Mucosa of stomach (tissue), 1 donor: ENCODE results near the gene GAA.

Experiments used
- H3K27me3 ChIP-seq: one replicate; pipeline ENCODE4 v1.7.0; 2013; ENCODE audit warnings: mild to moderate bottlenecking, low read length; ENCODE audit not compliant: control insufficient read depth, insufficient read depth
- H3K36me3 ChIP-seq: one replicate; pipeline ENCODE4 v1.7.0; 2013; ENCODE audit warnings: low read length; ENCODE audit not compliant: control insufficient read depth, insufficient read depth
- H3K4me1 ChIP-seq: one replicate; pipeline ENCODE4 v1.7.0; 2013; ENCODE audit warnings: mild to moderate bottlenecking, low read length; ENCODE audit not compliant: control insufficient read depth, insufficient read depth
- H3K4me3 ChIP-seq: one replicate; pipeline ENCODE4 v1.7.0; 2013; ENCODE audit warnings: low read length
- H3K9ac ChIP-seq: one replicate; pipeline ENCODE4 v1.7.0; 2013; ENCODE audit warnings: mild to moderate bottlenecking, low read length, moderate library complexity
- H3K9me3 ChIP-seq: one replicate; pipeline ENCODE4 v1.7.0; 2013; ENCODE audit warnings: mild to moderate bottlenecking, low read length, moderate library complexity; ENCODE audit not compliant: control insufficient read depth
- donor health status: Pancreatic carcinoma.

GAA gene

DNA sequence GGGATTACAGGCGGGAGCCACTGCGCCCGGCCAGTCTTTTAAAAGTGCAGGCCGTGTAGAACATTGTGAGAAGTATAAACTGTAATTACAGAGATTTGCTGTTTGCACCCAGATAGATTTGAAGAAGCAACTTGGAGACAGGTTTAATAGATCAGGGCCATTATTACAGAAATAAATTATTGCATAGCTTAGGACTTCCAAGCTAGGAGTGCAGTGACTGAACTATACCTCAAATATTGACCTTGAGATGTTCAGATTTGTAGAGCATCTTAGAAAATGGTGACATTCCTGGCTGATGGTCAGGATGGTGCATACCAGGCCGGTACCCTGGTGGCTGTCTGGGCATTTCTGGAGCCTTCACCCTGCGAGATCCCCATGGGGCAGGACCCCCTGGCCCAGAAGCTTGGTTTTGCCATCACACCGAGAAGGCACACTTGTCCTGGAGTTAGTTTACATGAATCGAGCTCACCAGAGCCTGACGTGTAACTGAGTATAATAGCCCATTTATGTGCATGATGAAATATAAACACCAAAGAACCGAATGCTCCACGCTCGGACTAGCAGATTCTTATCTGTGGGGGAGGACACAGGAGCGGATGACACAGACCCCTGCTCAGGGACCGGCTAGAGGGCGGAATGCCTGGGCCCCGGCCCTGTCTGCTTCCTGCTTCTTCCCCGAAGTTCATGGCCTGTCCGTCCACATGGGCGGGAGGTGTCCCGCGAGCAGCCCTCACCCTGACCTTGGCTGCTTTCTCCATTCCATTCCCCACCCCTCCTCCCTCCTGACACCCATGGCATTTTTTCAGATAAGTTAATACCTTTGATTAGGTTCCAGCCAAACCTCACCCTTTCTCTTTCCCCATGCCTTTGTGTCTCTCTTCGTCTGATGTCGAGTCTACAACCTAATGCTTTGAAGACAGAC is 32.8 kb upstream of the GAA start:
- Histone ChIP-seq H3K9me3 (no peaks in the 10 kb centered on the region), H3K4me1 (peaks cover 32% of the 10 kb centered on the region), H3K4me3 (no peak overlapping the region), H3K27me3 (no peaks in the 10 kb centered on the region), H3K9ac (peak overlapping the region; percentile 4), H3K36me3 (no peaks in the 10 kb centered on the region)

DNA sequence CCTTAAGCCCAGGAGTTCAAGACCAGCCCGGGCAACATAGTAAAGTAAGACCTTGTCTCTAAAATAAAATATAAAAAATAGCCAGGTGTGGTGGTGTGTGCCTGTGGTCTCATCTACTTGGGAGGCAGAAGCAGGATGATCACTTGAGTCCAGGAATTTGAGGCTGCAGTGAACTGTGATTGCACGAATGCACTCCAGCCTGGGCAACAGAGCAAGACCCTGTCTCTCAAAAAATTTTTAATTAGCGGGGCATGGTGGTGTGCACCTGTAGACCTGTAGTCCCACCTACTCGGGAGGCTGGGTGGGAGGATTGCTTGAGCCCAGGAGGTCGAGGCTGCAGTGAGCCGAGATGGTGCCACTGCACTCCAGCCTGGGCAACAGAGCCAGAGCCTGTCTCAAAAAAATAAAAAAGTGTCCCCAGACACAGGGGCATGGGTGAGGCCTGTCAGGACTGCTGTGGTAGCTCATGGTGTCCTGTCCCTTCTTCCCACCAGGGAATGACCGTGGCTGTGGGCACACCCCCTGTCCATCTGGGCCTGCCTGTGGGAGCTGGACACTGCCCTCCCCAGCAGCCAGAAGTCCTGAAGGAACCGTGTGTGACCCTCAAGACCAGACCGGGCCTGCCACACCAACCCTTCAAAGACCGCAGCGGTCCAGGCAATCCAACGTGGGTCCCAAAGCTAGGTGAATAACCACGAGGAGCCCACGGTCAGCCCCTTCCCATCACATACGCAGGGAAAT is 30.8 kb upstream of the GAA start:
- H3K36me3 ChIP-seq, result no peaks in the 10 kb centered on the region
- peaks cover 28% of the 10 kb centered on the region for H3K4me1 ChIP-seq
- no peaks in the 10 kb centered on the region for H3K27me3 ChIP-seq
- H3K9ac ChIP-seq, result peak overlapping the region; percentile 76
- peak overlapping the region; percentile 45 for H3K4me3 ChIP-seq
- no peaks in the 10 kb centered on the region for H3K9me3 ChIP-seq

DNA sequence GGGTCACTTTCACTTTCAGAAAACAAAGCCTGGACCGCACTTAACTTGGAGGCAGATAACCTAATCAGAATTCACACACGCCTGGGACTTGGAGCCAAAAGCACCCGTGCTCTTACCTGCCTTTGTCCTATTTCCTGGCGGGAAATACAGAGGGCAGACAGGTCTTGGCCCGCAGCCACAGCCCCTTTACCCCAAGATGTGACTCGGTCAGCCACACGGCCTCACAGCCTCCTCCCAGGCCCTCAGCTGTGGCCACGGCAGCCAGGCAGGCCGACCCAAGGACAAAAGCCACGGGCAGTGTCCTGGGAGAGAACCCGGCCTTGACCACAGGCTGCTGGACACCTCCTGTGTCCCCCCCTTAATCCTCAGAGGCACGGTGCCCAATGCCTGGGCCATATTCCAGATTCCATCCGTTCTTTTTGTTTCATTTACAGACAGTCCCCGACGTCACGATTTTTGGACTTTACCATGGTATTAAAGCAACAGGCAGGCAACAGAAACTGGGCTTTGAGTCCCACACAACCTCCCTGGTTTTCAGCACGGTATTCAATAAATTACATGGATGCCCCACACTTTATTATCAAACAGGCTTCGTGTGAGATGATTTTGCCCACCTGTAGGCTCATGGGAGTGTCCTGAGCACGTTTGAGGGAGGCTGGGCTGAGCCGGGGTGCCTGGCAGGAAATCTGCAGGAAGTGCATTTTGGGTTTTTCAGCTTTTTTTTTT is 30.1 kb upstream of the GAA start:
- H3K27me3 ChIP-seq, result no peaks in the 10 kb centered on the region
- H3K36me3 ChIP-seq, result no peaks in the 10 kb centered on the region
- H3K9me3 ChIP-seq, result no peaks in the 10 kb centered on the region
- peak overlapping the region; percentile 76 for H3K9ac ChIP-seq
- peaks cover 28% of the 10 kb centered on the region for H3K4me1 ChIP-seq
- H3K4me3 ChIP-seq, result peak overlapping the region; percentile 45

DNA sequence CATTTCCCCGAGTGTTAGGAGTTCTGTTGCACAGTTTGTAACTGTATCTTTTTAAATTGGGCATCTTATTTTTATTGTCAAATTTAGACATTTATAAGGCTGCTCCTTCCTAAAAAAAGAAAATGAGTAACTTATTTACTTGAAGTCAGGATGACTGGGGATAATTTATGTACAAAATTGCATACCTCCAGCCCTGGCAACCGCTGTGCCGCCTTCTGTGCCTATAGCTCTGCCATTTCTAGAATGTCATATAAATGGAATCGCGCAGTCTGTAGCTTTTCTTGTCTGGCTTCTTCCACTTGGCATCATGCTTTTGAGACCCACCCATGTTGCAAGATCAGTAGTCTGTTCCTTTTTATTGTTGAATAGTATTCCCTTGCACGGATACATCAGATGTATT is 29.0 kb upstream of the GAA start:
- Histone ChIP-seq H3K27me3 (no peaks in the 10 kb centered on the region), H3K9me3 (no peaks in the 10 kb centered on the region), H3K4me1 (peaks cover 28% of the 10 kb centered on the region), H3K36me3 (no peaks in the 10 kb centered on the region), H3K9ac (no peak overlapping the region), H3K4me3 (no peak overlapping the region)

DNA sequence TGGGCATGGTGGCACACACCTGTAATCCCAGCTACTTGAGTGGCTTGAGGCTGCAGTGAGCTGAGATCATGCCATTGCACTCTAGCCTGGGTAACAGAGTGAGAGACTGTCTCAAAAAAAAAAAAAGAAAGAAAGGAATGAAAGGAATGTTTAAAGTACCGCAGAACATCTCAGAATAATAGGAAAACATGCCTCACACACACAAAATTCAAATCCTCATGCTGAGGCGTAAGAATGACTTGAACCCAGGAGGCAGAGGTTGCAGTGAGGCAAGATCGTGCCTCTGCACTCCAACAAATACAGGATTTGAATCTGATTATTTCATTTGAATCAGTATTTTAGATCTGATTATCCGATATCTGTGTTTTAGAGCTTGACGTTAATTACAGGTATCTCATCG is 21.3 kb upstream of the GAA start:
- Histone ChIP-seq H3K4me1 (peaks cover 7% of the 10 kb centered on the region), H3K27me3 (no peaks in the 10 kb centered on the region), H3K36me3 (no peaks in the 10 kb centered on the region), H3K4me3 (no peak overlapping the region), H3K9ac (no peak overlapping the region), H3K9me3 (no peaks in the 10 kb centered on the region)

DNA sequence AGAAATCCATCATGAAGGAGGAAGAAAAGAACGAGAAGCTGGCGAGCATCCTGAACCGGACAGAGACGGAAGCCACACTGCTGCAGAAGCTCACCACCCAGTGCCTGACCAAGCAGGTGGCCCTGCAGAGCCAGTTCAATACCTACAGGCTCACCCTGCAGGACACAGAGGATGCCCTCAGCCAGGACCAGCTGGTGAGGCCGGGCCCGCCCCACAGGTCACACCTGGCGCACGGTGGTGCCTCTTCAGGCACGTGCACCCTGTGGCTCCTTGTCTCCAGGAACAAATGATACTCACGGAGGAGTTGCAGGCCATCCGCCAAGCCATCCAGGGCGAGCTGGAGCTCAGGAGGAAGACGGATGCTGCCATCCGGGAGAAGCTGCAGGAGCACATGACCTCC is 19.8 kb upstream of the GAA start:
- H3K4me3 ChIP-seq, result no peak overlapping the region
- H3K36me3 ChIP-seq, result no peaks in the 10 kb centered on the region
- no peaks in the 10 kb centered on the region for H3K9me3 ChIP-seq
- no peak overlapping the region for H3K9ac ChIP-seq
- peaks cover 7% of the 10 kb centered on the region for H3K4me1 ChIP-seq
- no peaks in the 10 kb centered on the region for H3K27me3 ChIP-seq

DNA sequence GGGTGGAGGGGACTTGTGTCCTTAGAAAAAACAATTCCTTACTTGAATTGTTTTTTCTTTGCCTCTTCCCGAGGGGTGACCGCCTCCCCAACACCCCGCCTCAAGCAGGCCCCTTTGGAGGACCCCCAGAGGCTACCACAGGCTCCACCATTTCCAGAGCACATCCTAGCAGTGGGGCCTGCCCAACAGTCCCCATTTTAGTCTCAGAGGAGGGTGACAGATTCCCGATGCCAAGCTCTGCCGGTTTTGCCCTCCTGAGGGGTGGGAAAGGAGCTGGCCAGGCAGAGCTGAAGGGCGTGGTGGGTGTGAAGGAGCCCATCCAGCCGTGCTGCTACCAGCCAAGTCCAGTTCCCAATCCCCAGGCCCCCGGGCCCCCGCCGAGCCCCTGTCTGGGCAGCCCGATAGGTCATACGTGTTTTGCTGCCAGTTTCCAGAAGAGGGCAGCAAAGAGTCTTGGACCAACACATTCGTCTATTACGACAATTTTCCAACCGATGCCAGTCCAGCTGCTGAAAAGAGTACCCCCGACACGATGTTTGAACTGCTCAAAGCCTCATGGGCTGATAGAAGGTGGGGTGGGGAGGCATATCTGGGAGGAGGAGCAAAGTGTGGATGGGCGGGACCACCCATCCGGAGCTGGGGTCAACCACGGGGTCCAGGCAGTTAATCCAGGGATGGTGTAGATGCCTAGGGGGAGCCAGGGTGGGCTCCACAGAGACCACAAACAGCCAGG is 18.8 kb upstream of the GAA start:
- Histone ChIP-seq H3K4me3 (no peak overlapping the region), H3K27me3 (peaks cover 4% of the 10 kb centered on the region), H3K36me3 (no peaks in the 10 kb centered on the region), H3K9ac (no peak overlapping the region), H3K9me3 (no peaks in the 10 kb centered on the region), H3K4me1 (peaks cover 7% of the 10 kb centered on the region)

DNA sequence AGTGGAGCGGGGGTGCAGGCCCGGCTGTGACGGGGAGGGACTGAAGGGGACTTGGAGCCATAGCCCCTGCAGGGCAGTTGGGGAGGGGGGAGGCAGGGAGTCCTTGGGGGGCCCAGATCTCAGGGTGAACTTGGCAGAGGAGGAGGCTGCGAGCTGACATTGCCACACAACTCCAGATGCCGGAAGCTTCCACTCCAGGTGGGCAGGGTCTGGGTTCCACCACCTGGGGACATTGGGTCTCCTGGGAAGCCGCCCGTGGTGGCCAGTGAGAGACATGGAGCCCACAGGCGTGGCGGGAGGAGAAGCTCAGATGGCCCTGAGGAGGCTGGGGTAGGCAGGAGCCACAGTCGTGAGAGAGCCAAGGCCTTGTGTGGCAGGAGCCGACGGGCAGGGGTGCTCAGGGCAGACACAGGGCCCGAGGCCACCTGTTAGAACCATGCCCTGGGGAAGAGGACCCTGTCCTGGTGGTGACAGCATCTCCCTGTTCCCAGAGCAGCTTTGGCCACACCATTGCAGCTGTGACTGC is 18.2 kb upstream of the GAA start:
- Histone ChIP-seq H3K9me3 (no peaks in the 10 kb centered on the region), H3K9ac (no peak overlapping the region), H3K36me3 (no peaks in the 10 kb centered on the region), H3K27me3 (peaks cover 4% of the 10 kb centered on the region), H3K4me1 (peaks cover 7% of the 10 kb centered on the region), H3K4me3 (no peak overlapping the region)

DNA sequence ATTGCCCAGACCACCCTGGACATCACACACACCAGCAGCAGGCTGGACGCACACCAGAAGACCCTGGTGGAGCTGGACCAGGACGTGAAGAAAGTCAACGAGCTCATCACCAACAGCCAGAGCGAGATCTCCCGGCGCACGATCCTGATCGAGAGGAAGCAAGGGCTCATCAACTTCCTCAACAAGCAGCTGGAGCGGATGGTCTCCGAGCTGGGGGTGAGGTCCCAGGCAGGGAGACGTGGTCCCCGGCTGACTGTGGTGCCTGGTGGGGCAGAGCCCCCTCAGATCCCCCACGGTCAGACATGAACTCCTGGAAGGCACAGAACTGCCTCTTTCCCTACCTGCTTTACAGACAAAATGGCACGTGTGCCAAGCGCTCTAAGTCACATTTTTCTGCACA is 16.6 kb upstream of the GAA start:
- H3K27me3 ChIP-seq, result peaks cover 4% of the 10 kb centered on the region
- H3K4me3 ChIP-seq, result no peak overlapping the region
- no peak overlapping the region for H3K9ac ChIP-seq
- H3K4me1 ChIP-seq, result peaks cover 7% of the 10 kb centered on the region
- H3K36me3 ChIP-seq, result no peaks in the 10 kb centered on the region
- H3K9me3 ChIP-seq, result no peaks in the 10 kb centered on the region

DNA sequence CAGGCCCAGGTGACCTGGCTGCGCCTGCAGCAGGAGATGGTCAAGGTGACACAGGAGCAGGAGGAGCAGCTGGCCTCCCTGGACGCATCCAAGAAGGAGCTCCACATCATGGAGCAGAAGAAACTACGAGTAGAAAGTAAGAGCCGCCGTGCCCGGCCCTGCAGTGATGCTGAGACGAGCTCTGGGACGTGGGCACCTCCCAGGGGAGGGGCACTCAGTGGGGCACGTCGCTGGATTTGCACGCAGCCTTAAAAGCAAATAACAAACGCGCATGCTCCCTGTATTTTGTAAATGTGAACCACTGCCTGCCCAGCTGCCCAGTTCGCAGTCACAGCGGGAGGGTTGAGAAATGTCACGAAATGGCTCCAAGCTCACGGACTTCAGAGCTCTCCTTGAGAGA is 15.3 kb upstream of the GAA start:
- Histone ChIP-seq H3K4me1 (peaks cover 7% of the 10 kb centered on the region), H3K9ac (no peak overlapping the region), H3K4me3 (no peak overlapping the region), H3K9me3 (no peaks in the 10 kb centered on the region), H3K36me3 (no peaks in the 10 kb centered on the region), H3K27me3 (peaks cover 4% of the 10 kb centered on the region)

DNA sequence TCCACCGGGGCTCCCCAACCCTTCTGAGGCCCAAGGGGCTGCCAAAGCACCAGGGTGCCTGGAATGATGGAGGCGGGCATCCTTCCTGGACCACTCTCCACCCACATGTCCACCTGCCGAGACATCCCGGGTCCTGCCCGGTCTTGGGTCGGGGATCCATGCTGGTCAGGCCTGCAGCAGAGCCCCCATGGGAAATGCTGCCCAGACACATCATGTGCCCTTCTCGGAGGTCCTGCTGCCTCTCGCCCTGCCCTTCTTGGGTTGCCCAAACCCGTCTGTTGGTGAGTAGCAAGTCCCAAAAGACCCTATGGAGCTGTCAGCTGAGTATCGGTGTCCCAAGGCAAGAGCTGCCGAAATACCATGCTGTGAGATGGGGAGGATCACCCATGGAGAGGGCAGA is 14.8 kb upstream of the GAA start:
- no peaks in the 10 kb centered on the region for H3K36me3 ChIP-seq
- peaks cover 7% of the 10 kb centered on the region for H3K4me1 ChIP-seq

More for the DNA sequence above, 14.8 kb upstream of the GAA start:
- peaks cover 4% of the 10 kb centered on the region for H3K27me3 ChIP-seq
- H3K9ac ChIP-seq, result no peak overlapping the region
- H3K9me3 ChIP-seq, result no peaks in the 10 kb centered on the region
- H3K4me3 ChIP-seq, result no peak overlapping the region
